ENCODE measurements around the gene UFD1.

UFD1 gene

GRCh38 chr22:19466126-19466716 is 12.8 kb downstream of the UFD1 start:
- Histone ChIP-seq H3K27me3 (ENCODE audit: low read depth, low read length) (no peaks in the 10 kb centered on the region), H3K27ac (ENCODE audit: low read length) (no peak overlapping the region), H3K36me3 (ENCODE audit: control insufficient read depth in 1 of 2, insufficient read depth in 2 of 2, low read length in 2 of 2) (peaks cover 80 to 87% of the 10 kb centered on the region in 2 donors), H3K4me3 (ENCODE audit: low read depth in 1 of 2, low read length in 2 of 2) (no peak overlapping the region), H3K9me3 (ENCODE audit: control insufficient read depth in 1 of 2, low read length in 2 of 2) (no peaks in the 10 kb centered on the region), H3K4me1 (ENCODE audit: control insufficient read depth in 1 of 2, insufficient read depth in 2 of 2, low read length in 2 of 2) (no peaks in the 10 kb centered on the region)

GRCh38 chr22:19464975-19465374 is 14.0 kb downstream of the UFD1 start:
- Histone ChIP-seq H3K27me3 (ENCODE audit: low read depth, low read length) (no peaks in the 10 kb centered on the region), H3K4me1 (ENCODE audit: control insufficient read depth in 1 of 2, insufficient read depth in 2 of 2, low read length in 2 of 2) (no peaks in the 10 kb centered on the region), H3K4me3 (ENCODE audit: low read depth in 1 of 2, low read length in 2 of 2) (no peak overlapping the region), H3K36me3 (ENCODE audit: control insufficient read depth in 1 of 2, insufficient read depth in 2 of 2, low read length in 2 of 2) (peaks cover 73 to 88% of the 10 kb centered on the region in 2 donors), H3K9me3 (ENCODE audit: control insufficient read depth in 1 of 2, low read length in 2 of 2) (no peaks in the 10 kb centered on the region), H3K27ac (ENCODE audit: low read length) (no peak overlapping the region)

DNA sequence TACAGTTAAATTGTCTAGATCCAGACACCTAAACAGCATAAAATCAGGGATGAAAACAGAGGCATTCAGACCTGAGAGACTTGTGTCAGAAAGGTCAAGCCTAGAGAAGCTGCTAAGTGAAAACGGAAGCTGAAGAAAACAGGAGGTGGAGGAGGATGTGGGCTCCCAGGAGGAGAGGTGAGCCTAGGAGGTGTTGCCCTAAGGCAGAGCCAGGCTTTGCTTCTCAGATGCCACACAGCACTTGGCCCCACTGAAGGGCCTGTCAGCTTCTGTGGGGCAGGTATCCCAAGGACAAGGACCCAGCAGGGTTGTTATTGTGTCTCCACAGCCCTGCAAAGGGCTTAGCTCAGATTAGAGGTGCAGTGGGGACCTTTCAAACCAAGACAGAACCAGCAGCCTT is 14.4 kb downstream of the UFD1 start:
- Histone ChIP-seq H3K27me3 (ENCODE audit: low read depth, low read length) (no peaks in the 10 kb centered on the region), H3K4me1 (ENCODE audit: control insufficient read depth in 1 of 2, insufficient read depth in 2 of 2, low read length in 2 of 2) (no peaks in the 10 kb centered on the region), H3K36me3 (ENCODE audit: control insufficient read depth in 1 of 2, insufficient read depth in 2 of 2, low read length in 2 of 2) (peaks cover 69 to 84% of the 10 kb centered on the region in 2 donors), H3K9me3 (ENCODE audit: control insufficient read depth in 1 of 2, low read length in 2 of 2) (no peaks in the 10 kb centered on the region), H3K27ac (ENCODE audit: low read length) (no peak overlapping the region), H3K4me3 (ENCODE audit: low read depth in 1 of 2, low read length in 2 of 2) (no peak overlapping the region)

DNA sequence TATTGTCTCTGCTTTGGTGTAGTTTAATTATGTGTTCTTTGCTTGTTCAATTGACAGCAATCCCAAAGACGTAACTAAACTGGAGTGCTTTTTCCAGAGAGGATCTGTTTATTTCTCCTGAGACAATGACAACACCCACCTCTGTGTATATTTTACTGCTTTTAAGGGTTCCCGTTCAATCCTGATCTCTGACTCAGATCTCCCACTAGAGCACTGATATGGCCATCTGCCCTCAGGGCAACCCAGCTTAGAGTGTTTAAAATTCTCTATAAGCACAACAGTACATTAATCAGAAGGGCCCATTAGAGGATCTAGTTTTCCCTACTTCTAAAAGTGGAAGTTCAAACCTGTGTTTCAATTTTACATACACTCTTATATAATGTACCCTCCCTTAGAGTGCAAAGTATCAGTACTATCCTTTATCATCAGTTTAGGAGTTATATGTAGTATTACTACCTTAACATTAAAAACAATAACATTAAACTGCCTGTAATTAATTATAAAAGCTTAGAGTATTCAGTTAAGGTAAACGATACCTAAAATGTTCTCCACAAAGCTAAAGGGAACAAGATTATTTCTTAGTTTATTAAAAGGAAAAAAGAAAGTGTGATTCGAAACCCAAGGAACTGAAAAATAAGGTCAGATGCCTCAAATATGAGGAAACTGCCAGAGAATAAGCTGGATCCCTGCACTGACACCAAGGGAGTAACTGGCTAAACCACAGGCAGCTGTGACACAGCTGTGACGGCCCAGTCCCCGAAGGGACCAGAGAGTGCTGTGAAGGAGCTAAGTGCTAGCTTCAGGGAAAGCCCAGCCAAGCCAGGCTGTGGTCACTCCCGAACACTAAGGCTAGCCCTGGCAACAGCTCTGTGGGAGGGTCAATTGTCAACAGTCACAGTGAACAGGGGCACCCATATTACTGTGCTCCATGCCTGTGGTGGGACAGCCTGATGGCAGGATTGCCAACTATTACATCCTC is 15.2 kb downstream of the UFD1 start:
- no peaks in the 10 kb centered on the region for H3K4me1 ChIP-seq (ENCODE audit: control insufficient read depth in 1 of 2, insufficient read depth in 2 of 2, low read length in 2 of 2)
- no peak overlapping the region for H3K27ac ChIP-seq (ENCODE audit: low read length)
- H3K36me3 ChIP-seq (ENCODE audit: control insufficient read depth in 1 of 2, insufficient read depth in 2 of 2, low read length in 2 of 2), result peaks cover 63 to 76% of the 10 kb centered on the region in 2 donors
- no peak overlapping the region for H3K4me3 ChIP-seq (ENCODE audit: low read depth in 1 of 2, low read length in 2 of 2)
- H3K27me3 ChIP-seq (ENCODE audit: low read depth, low read length), result no peaks in the 10 kb centered on the region
- H3K9me3 ChIP-seq (ENCODE audit: control insufficient read depth in 1 of 2, low read length in 2 of 2), result no peaks in the 10 kb centered on the region

DNA sequence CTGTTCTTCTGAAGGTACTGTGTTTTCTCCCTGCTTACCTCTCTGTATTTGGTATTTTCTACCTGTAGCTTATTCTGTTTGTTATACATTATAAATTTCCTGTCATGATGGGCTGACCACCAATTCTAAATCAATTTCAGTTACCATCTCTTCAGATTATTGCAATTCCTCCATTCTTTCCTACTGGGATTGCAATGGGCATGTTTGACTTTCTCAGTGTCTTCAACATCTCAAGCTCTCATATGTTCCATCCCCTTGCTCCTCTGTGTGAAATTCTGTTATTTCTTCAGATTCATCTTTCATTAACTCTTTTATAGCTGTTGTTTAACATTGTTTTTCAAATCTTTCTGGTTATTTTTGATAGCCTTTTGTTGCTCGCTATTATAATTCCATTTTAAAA is 16.0 kb downstream of the UFD1 start:
- peaks cover 57 to 70% of the 10 kb centered on the region in 2 donors for H3K36me3 ChIP-seq (ENCODE audit: control insufficient read depth in 1 of 2, insufficient read depth in 2 of 2, low read length in 2 of 2)
- no peak overlapping the region for H3K4me3 ChIP-seq (ENCODE audit: low read depth in 1 of 2, low read length in 2 of 2)
- H3K4me1 ChIP-seq (ENCODE audit: control insufficient read depth in 1 of 2, insufficient read depth in 2 of 2, low read length in 2 of 2), result no peaks in the 10 kb centered on the region
- no peaks in the 10 kb centered on the region for H3K27me3 ChIP-seq (ENCODE audit: low read depth, low read length)
- no peaks in the 10 kb centered on the region for H3K9me3 ChIP-seq (ENCODE audit: control insufficient read depth in 1 of 2, low read length in 2 of 2)
- no peak overlapping the region for H3K27ac ChIP-seq (ENCODE audit: low read length)

GRCh38 chr22:19461506-19461905 is 17.5 kb downstream of the UFD1 start:
- Histone ChIP-seq H3K4me1 (ENCODE audit: control insufficient read depth in 1 of 2, insufficient read depth in 2 of 2, low read length in 2 of 2) (no peaks in the 10 kb centered on the region), H3K9me3 (ENCODE audit: control insufficient read depth in 1 of 2, low read length in 2 of 2) (no peaks in the 10 kb centered on the region), H3K36me3 (ENCODE audit: control insufficient read depth in 1 of 2, insufficient read depth in 2 of 2, low read length in 2 of 2) (peaks cover 55 to 70% of the 10 kb centered on the region in 2 donors), H3K4me3 (ENCODE audit: low read depth in 1 of 2, low read length in 2 of 2) (no peak overlapping the region), H3K27me3 (ENCODE audit: low read depth, low read length) (no peaks in the 10 kb centered on the region), H3K27ac (ENCODE audit: low read length) (no peak overlapping the region)

DNA sequence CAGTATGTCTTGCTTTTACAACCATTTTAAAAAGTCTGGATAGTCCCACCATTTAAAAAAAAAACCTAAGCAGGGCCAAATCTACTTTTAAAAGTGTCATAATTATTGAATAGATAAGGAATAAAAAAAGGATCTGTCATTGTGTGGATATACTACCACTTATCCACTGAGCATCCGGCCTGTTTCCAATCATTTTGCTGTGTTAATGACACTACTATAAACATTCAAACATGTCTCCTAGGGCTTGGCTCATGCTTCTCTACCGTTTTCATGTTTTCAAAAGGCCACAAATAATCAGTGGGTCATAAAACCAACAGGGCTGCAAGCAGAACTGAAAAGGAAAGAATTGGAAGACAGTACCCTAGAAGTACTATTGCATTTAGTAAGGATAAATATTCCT is 19.0 kb downstream of the UFD1 start:
- Histone ChIP-seq H3K27me3 (ENCODE audit: low read depth, low read length) (no peaks in the 10 kb centered on the region), H3K27ac (ENCODE audit: low read length) (no peak overlapping the region), H3K36me3 (ENCODE audit: control insufficient read depth in 1 of 2, insufficient read depth in 2 of 2, low read length in 2 of 2) (peaks cover 58 to 70% of the 10 kb centered on the region in 2 donors), H3K9me3 (ENCODE audit: control insufficient read depth in 1 of 2, low read length in 2 of 2) (no peaks in the 10 kb centered on the region), H3K4me3 (ENCODE audit: low read depth in 1 of 2, low read length in 2 of 2) (no peak overlapping the region), H3K4me1 (ENCODE audit: control insufficient read depth in 1 of 2, insufficient read depth in 2 of 2, low read length in 2 of 2) (no peaks in the 10 kb centered on the region)

GRCh38 chr22:19457828-19458428 is 21.1 kb downstream of the UFD1 start:
- Histone ChIP-seq H3K9me3 (ENCODE audit: control insufficient read depth in 1 of 2, low read length in 2 of 2) (no peaks in the 10 kb centered on the region), H3K4me3 (ENCODE audit: low read depth in 1 of 2, low read length in 2 of 2) (no peak overlapping the region), H3K27me3 (ENCODE audit: low read depth, low read length) (no peaks in the 10 kb centered on the region), H3K36me3 (ENCODE audit: control insufficient read depth in 1 of 2, insufficient read depth in 2 of 2, low read length in 2 of 2) (peaks cover 56 to 73% of the 10 kb centered on the region in 2 donors), H3K4me1 (ENCODE audit: control insufficient read depth in 1 of 2, insufficient read depth in 2 of 2, low read length in 2 of 2) (no peaks in the 10 kb centered on the region), H3K27ac (ENCODE audit: low read length) (no peak overlapping the region)

- Histone ChIP-seq H3K4me1 (ENCODE audit: control insufficient read depth in 1 of 2, insufficient read depth in 2 of 2, low read length in 2 of 2) (no peaks in the 10 kb centered on the region), H3K4me3 (ENCODE audit: low read depth in 1 of 2, low read length in 2 of 2) (no peak overlapping the region), H3K9me3 (ENCODE audit: control insufficient read depth in 1 of 2, low read length in 2 of 2) (no peaks in the 10 kb centered on the region), H3K27me3 (ENCODE audit: low read depth, low read length) (no peaks in the 10 kb centered on the region), H3K27ac (ENCODE audit: low read length) (no peak overlapping the region), H3K36me3 (ENCODE audit: control insufficient read depth in 1 of 2, insufficient read depth in 2 of 2, low read length in 2 of 2) (peaks cover 60 to 80% of the 10 kb centered on the region in 2 donors)
Measured at GRCh38 chr22:19456541-19456940, 22.5 kb downstream of the UFD1 start.

- no peak overlapping the region for H3K4me3 ChIP-seq (ENCODE audit: low read depth in 1 of 2, low read length in 2 of 2)
Measured at GRCh38 chr22:19455585-19456370, 23.2 kb downstream of the UFD1 start.

GRCh38 chr22:19455033-19455432 is 24.0 kb downstream of the UFD1 start:
- H3K27ac ChIP-seq (ENCODE audit: low read length), result no peak overlapping the region
- no peaks in the 10 kb centered on the region for H3K4me1 ChIP-seq (ENCODE audit: control insufficient read depth in 1 of 2, insufficient read depth in 2 of 2, low read length in 2 of 2)
- no peaks in the 10 kb centered on the region for H3K27me3 ChIP-seq (ENCODE audit: low read depth, low read length)
- no peak overlapping the region for H3K4me3 ChIP-seq (ENCODE audit: low read depth in 1 of 2, low read length in 2 of 2)
- no peaks in the 10 kb centered on the region for H3K9me3 ChIP-seq (ENCODE audit: control insufficient read depth in 1 of 2, low read length in 2 of 2)
- H3K36me3 ChIP-seq (ENCODE audit: control insufficient read depth in 1 of 2, insufficient read depth in 2 of 2, low read length in 2 of 2), result peaks cover 60 to 71% of the 10 kb centered on the region in 2 donors

More at GRCh38 chr22:19455585-19456370, 23.2 kb downstream of the UFD1 start:
- Histone ChIP-seq H3K4me1 (ENCODE audit: control insufficient read depth in 1 of 2, insufficient read depth in 2 of 2, low read length in 2 of 2) (no peaks in the 10 kb centered on the region), H3K27me3 (ENCODE audit: low read depth, low read length) (no peaks in the 10 kb centered on the region), H3K36me3 (ENCODE audit: control insufficient read depth in 1 of 2, insufficient read depth in 2 of 2, low read length in 2 of 2) (peaks cover 55 to 78% of the 10 kb centered on the region in 2 donors), H3K27ac (ENCODE audit: low read length) (no peak overlapping the region), H3K9me3 (ENCODE audit: control insufficient read depth in 1 of 2, low read length in 2 of 2) (no peaks in the 10 kb centered on the region)

Measured in muscle layer of duodenum (tissue), 2 donors.